SK-N-SH (cell line): ENCODE measurements around the gene LCN9. TPM values are rescaled to one million over a fixed set of nuclear protein-coding genes. Genes with fewer than 3 reads are reported as not detected.
A peak's percentile ranks its signal among the peaks of the same experiment; 100 is the strongest.

Source experiments
- CTCF ChIA-PET: fragments of 300-600, 350-600 bp; formaldehyde crosslinking; extraction: SDS; loops from one replicate; lab custom pipeline; 2021; lab: Yijun Ruan, JAX
- POLR2A ChIA-PET: fragments of 350-600 bp; sonication (Branson Sonifier 250); formaldehyde crosslinking; extraction: SDS; loops from one replicate; lab custom pipeline; 2020; ENCODE audit warnings: antibody characterized with exemption, inconsistent platforms; lab: Yijun Ruan, JAX
- DNase-seq: peaks from one replicate; pipeline ENCODE4 v3.0.0; 2012
- H2AFZ ChIP-seq: fragments of 200-600 bp; sonication (generic); 2 replicates; pipeline ENCODE4 v1.8.1; 2016; ENCODE audit warnings: antibody characterized with exemption, mild to moderate bottlenecking, low read depth
- H3F3A ChIP-seq: fragments of 200-600 bp; sonication (generic); replicated peaks from 2 replicates; pipeline ENCODE3; 2016; ENCODE audit warnings: antibody characterized with exemption, mild to moderate bottlenecking; ENCODE audit not compliant: insufficient read depth
- H3K27ac ChIP-seq, 2 experiments: fragments of 200-500 bp in 1 of 2; fragments of 200-600 bp in 1 of 2; sonication (Bioruptor generic) in 1 of 2; sonication (generic), shearing (Covaris generic) in 1 of 2; 2 replicates each; pipeline versions ENCODE4 v1.5.1 to v1.6.1; 2014 to 2016; ENCODE audit warnings: low read depth in 2 of 2, inconsistent platforms in 1 of 2, low read length in 1 of 2, mild to moderate bottlenecking in 1 of 2, mixed read lengths in 1 of 2
- H3K27me3 ChIP-seq: fragments of 200-600 bp; sonication (generic), shearing (Covaris generic); 2 replicates; pipeline ENCODE4 v1.6.1; 2016; ENCODE audit warnings: mixed run types; ENCODE audit not compliant: insufficient read depth
- H3K36me3 ChIP-seq, 2 experiments: fragments of 200-500 bp in 1 of 2; fragments of 200-600 bp in 1 of 2; sonication (Bioruptor generic) in 1 of 2; sonication (generic) in 1 of 2; replicated peaks in 1 of 2; 2 replicates each; pipeline versions ENCODE3 to v1.5.1; 2014 to 2016; ENCODE audit warnings: low read length in 1 of 2, mild to moderate bottlenecking in 1 of 2; ENCODE audit not compliant: insufficient read depth in 2 of 2, control insufficient read depth in 1 of 2
- H3K4me1 ChIP-seq, 2 experiments: fragments of 200-500 bp in 1 of 2; fragments of 200-600 bp in 1 of 2; sonication (Bioruptor generic) in 1 of 2; sonication (generic), shearing (Covaris generic) in 1 of 2; 2 replicates each; pipeline versions ENCODE4 v1.5.1 to v1.6.1; 2014 to 2016; ENCODE audit warnings: low read depth in 1 of 2, low read length in 1 of 2, mixed run types in 1 of 2; ENCODE audit not compliant: insufficient read depth in 2 of 2, control insufficient read depth in 1 of 2
- H3K4me2 ChIP-seq: fragments of 200-600 bp; sonication (generic), shearing (Covaris generic); 2 replicates; pipeline ENCODE4 v1.6.1; 2017; ENCODE audit warnings: mixed run types
- H3K4me3 ChIP-seq, 2 experiments: fragments of 200-500 bp in 1 of 2; fragments of 200-600 bp in 1 of 2; sonication (Bioruptor generic) in 1 of 2; sonication (generic), shearing (Covaris generic) in 1 of 2; 2 replicates each; pipeline versions ENCODE4 v1.5.1 to v1.8.1; 2014 to 2016; ENCODE audit warnings: low read depth in 2 of 2, inconsistent platforms in 1 of 2, low read length in 1 of 2, mild to moderate bottlenecking in 1 of 2, mixed read lengths in 1 of 2, moderate library complexity in 1 of 2
- H3K79me2 ChIP-seq: fragments of 200-600 bp; sonication (generic); 2 replicates; pipeline ENCODE4 v1.8.1; 2017; ENCODE audit warnings: mild to moderate bottlenecking; ENCODE audit not compliant: insufficient read depth
- H3K9ac ChIP-seq: fragments of 200-600 bp; sonication (generic); 2 replicates; pipeline ENCODE4 v1.6.1; 2017; ENCODE audit warnings: mixed run types
- H3K9me2 ChIP-seq: fragments of 200-600 bp; sonication (generic); 2 replicates; pipeline ENCODE4 v1.6.1; 2017; ENCODE audit warnings: mixed run types
- H3K9me3 ChIP-seq: fragments of 200-600 bp; sonication (generic); 2 replicates; pipeline ENCODE4 v1.6.1; 2017; ENCODE audit warnings: mixed run types, mild to moderate bottlenecking, moderate library complexity
- H4K20me1 ChIP-seq: fragments of 200-600 bp; sonication (generic); 2 replicates; pipeline ENCODE4 v1.6.1; 2017; ENCODE audit warnings: mild to moderate bottlenecking, mixed run types; ENCODE audit not compliant: insufficient read depth
- CHD2 ChIP-seq: fragments of 150-350 bp; IDR thresholded peaks from 2 replicates; pipeline ENCODE4 v1.6.1; 2018; ENCODE audit warnings: low read length; ENCODE audit not compliant: partially characterized antibody
- FOXM1 ChIP-seq: IDR thresholded peaks from 2 replicates; pipeline ENCODE4 v1.4.0; 2012; ENCODE audit warnings: low read depth, mild to moderate bottlenecking
- GATA2 ChIP-seq: sonication (generic); formaldehyde crosslinking; IDR thresholded peaks from 2 replicates; pipeline ENCODE4 v1.5.0; 2020; ENCODE audit warnings: mild to moderate bottlenecking, missing genetic modification reagents
- NFIC ChIP-seq: IDR thresholded peaks from 2 replicates; pipeline ENCODE4 v1.4.0; 2012; ENCODE audit warnings: borderline replicate concordance
- NRF1 ChIP-seq: IDR thresholded peaks from 2 replicates; pipeline ENCODE4 v1.6.1; 2012; ENCODE audit warnings: low read depth, mild to moderate bottlenecking, low read length
- RAD21 ChIP-seq: IDR thresholded peaks from 2 replicates; pipeline ENCODE4 v1.6.1; 2012; ENCODE audit warnings: mild to moderate bottlenecking, low read length
- RFX5 ChIP-seq: IDR thresholded peaks from 2 replicates; pipeline ENCODE4 v1.6.1; 2012; ENCODE audit warnings: mild to moderate bottlenecking, improper control_type of control experiment, low read length
- TAF1 ChIP-seq: IDR thresholded peaks from 2 replicates; pipeline ENCODE4 v1.6.1; 2012; ENCODE audit warnings: low read depth, mild to moderate bottlenecking, low read length, moderate library complexity, borderline replicate concordance
- TCF12 ChIP-seq: IDR thresholded peaks from 2 replicates; pipeline ENCODE4 v1.4.0; 2012
- TEAD4 ChIP-seq: IDR thresholded peaks from 2 replicates; pipeline ENCODE4 v1.4.0; 2012; ENCODE audit warnings: mild to moderate bottlenecking, borderline replicate concordance; ENCODE audit not compliant: insufficient read depth
- WGBS: methylation state at CpG from one replicate; pipeline ENCODE4 v1.1.6; 2017; ENCODE audit warnings: low lambda C conversion rate; 5-methylcytosine and 5-hydroxymethylcytosine counted together
- polyA plus RNA-seq, 3 experiments: library from polyadenylated mRNA; depleted of rRNA; stranded (reverse); fragments of >200 nt; gene quantifications; 2 replicates each; pipeline ENCODE4 v1.2.3, GENCODE V29; 2012
- TF ChIP-seq, protein P1 (sequence below): IDR thresholded peaks from 2 replicates; pipeline ENCODE4 v1.4.0; 2012; ENCODE audit warnings: low read depth, borderline replicate concordance

LCN9 gene
- polyA plus RNA-seq, 1 of the 3 experiments (the other 2 are of a cell fraction), result not detected

DNA sequence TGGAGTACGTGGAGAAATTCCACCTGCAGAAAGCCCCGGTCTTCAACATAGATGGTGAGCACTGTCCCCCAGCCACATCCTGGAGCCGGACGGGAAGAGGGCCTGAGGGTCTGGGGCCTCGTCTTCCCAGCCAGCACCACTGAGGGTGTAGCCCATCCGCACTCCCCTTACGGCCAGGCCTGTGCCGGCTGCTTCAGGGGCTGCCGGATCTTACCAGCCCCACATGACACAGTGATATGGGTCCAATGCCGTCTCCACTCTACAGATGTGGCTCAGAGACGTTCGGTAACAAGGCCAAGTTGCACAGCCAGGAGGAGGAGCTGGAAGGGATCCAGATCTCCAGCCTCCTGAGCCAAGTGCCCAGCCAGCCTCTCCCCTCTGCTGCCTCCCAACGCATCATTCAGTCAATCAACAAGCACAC, 45.1 kb upstream of the LCN9 start:
- Histone ChIP-seq H3K4me2 (no peak overlapping the region), H2AFZ (no peak overlapping the region), H3K4me3 (no peak overlapping the region), H3K79me2 (no peaks in the 10 kb centered on the region), H3K27ac (no peak overlapping the region), H3K36me3 (no peaks in the 10 kb centered on the region), H4K20me1 (no peaks in the 10 kb centered on the region), H3K9ac (no peak overlapping the region), H3K4me1 (peaks cover 0 to 4% of the 10 kb centered on the region in 2 experiments; a peak in 1 of 4 replicates), H3K27me3 (no peaks in the 10 kb centered on the region), H3K9me3 (no peaks in the 10 kb centered on the region), H3F3A (no peaks in the 10 kb centered on the region), H3K9me2 (no peaks in the 10 kb centered on the region)
- POLR2A ChIA-PET, result no interaction called here
- peak; percentile 12 for DNase-seq
- 81% methylated on average over 8 of the region's 13 CpGs for WGBS
- TF ChIP-seq NRF1, result no peak
- no peak for TF ChIP-seq FOXM1
- no peak for TF ChIP-seq GATA2 (CRISPR knock-in tag)
- TF ChIP-seq TAF1, result no peak
- TF ChIP-seq TCF12, result no peak
- TF ChIP-seq RFX5, result no peak
- no peak for TF ChIP-seq RAD21
- CTCF ChIA-PET, result interaction anchor here (1.6 kb wide), 1 partner anchor 14 kb away, joined by 7 read pairs; no protein-coding TSS in a partner anchor

DNA sequence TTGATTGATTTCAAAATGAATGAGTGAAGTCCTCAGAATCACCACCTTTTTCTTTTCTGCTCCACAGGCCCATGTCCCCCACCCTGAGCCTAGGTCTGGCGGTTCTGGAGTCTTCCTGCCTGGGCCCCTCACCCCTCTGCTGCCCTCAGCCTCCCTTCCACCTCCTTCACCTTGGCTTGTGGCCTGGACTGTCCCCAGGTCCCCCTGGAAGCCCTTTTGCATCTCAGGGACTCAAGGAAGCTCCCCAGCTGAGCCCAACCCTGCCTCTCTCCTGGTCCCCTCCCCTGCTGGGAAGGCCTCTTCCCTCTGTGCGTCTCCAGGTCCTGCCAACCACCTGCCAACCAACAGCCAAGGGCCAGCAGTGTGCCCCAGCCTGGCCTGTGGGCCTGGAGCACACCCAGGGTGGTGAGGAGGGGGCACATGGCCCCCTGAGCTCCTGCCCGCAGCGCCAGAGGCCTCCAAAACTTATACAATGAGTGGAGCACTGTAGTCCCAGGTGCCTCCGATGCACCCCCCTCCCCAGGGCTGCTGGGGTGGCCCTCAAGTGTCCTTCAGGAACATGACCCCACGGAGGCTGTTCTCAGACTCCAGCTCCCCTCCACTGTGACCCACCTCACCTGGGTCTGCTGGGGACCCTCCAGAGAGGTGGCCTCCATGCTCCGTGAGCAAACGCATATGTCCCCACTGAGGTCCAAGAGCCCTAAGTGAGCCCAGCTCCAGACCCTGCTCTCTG, 44.1 kb upstream of the LCN9 start:
- no peak for TF ChIP-seq CHD2
- TF ChIP-seq GATA2 (CRISPR knock-in tag), result no peak
- TF ChIP-seq NFIC, result no peak
- no peak for TF ChIP-seq TCF12
- no peak for TF ChIP-seq TEAD4
- TF ChIP-seq, protein P1, sequence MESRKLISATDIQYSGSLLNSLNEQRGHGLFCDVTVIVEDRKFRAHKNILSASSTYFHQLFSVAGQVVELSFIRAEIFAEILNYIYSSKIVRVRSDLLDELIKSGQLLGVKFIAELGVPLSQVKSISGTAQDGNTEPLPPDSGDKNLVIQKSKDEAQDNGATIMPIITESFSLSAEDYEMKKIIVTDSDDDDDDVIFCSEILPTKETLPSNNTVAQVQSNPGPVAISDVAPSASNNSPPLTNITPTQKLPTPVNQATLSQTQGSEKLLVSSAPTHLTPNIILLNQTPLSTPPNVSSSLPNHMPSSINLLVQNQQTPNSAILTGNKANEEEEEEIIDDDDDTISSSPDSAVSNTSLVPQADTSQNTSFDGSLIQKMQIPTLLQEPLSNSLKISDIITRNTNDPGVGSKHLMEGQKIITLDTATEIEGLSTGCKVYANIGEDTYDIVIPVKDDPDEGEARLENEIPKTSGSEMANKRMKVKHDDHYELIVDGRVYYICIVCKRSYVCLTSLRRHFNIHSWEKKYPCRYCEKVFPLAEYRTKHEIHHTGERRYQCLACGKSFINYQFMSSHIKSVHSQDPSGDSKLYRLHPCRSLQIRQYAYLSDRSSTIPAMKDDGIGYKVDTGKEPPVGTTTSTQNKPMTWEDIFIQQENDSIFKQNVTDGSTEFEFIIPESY, result no peak
- H3K9me2 ChIP-seq, result no peaks in the 10 kb centered on the region
- DNase-seq, result peak; percentile 12
- no peaks in the 10 kb centered on the region for H3K27me3 ChIP-seq
- H2AFZ ChIP-seq, result no peak overlapping the region
- H3F3A ChIP-seq, result no peaks in the 10 kb centered on the region
- H3K27ac ChIP-seq, result no peak overlapping the region
- H3K36me3 ChIP-seq, result no peaks in the 10 kb centered on the region
- CTCF ChIA-PET, result interaction anchor here (1.6 kb wide), 1 partner anchor 16 kb away, joined by 7 read pairs; no protein-coding TSS in a partner anchor
- no peak overlapping the region for H3K4me3 ChIP-seq
- 50% methylated on average over 4 of the region's 8 CpGs for WGBS
- H4K20me1 ChIP-seq, result no peaks in the 10 kb centered on the region
- no peaks in the 10 kb centered on the region for H3K9me3 ChIP-seq
- H3K4me1 ChIP-seq, result no peaks in the 10 kb centered on the region
- no peak overlapping the region for H3K4me2 ChIP-seq
- H3K79me2 ChIP-seq, result no peaks in the 10 kb centered on the region
- POLR2A ChIA-PET, result no interaction called here
- H3K9ac ChIP-seq, result no peak overlapping the region
